GF-D8 (cell line): ENCODE results near the gene DNAJC4.
A peak's percentile ranks its signal among the peaks of the same experiment; 100 is the strongest.

Experiments used
- DNase-seq: peaks from one replicate; lab custom pipeline; 2025; lab: John Stamatoyannopoulos, UW

DNAJC4 gene

DNA sequence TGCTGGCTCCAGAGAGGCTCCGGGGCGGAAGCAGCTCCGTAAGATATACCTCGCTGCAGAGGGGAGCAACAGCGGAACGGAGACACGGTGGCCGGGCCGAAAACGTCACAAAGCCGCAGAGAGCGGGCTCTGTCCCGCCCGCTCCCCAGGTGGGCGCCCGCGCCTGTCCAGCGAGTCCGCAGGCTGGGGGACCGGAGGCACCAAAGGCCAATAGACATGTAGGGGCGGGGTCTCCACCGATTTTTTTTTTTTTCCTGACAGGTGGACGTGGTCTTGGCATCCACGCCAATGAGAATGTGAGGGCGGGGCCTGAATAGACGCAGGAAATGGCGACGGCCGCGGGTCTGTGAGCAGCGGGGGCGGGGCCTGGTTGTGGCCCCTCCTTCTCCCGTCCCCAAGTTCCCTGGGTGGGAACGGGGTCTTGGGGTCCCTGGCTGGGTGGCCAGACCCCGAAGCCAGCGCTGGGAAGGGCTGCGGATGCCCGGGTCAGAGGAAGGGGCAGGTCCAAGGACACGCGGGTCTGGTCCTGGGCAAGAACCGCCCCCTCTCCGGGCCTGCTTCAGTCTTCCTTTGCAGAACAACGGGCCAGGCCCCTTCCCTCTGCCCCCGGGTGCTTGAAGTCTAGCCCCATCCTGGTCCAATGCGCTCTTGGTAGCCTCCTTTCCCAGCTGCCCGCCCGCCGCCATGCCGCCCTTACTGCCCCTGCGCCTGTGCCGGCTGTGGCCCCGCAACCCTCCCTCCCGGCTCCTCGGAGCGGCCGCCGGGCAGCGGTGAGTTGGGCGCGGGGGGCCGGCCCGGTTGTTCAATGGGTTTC lies at the start of gene DNAJC4:
Gene DNAJC4, plus strand, starts transcription at position 378 of the 814 bp plus-strand sequence. Its CDS starts 307 bp downstream, at position 685.
- no peak for DNase-seq

DNA sequence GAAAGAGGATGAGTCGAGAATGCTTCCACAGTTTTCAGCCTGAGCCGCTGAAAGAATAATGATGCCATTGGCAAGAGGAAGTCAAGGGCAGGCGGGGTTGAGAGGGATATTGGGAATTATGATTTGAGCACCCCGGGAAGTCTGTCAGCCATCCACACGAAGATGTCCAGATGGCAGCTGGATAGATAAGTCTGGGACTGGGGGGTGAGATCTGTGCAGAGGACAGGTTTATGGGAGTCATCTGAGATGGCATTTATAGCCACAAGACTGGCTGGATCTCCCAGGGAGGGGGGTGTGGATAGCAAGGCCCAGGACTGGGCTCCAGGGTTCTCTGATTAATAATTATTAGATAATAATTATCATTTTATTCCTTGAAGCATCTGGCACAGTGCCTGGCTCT lies 49.5 kb upstream of the DNAJC4 start:
- DNase-seq: no peak

DNA sequence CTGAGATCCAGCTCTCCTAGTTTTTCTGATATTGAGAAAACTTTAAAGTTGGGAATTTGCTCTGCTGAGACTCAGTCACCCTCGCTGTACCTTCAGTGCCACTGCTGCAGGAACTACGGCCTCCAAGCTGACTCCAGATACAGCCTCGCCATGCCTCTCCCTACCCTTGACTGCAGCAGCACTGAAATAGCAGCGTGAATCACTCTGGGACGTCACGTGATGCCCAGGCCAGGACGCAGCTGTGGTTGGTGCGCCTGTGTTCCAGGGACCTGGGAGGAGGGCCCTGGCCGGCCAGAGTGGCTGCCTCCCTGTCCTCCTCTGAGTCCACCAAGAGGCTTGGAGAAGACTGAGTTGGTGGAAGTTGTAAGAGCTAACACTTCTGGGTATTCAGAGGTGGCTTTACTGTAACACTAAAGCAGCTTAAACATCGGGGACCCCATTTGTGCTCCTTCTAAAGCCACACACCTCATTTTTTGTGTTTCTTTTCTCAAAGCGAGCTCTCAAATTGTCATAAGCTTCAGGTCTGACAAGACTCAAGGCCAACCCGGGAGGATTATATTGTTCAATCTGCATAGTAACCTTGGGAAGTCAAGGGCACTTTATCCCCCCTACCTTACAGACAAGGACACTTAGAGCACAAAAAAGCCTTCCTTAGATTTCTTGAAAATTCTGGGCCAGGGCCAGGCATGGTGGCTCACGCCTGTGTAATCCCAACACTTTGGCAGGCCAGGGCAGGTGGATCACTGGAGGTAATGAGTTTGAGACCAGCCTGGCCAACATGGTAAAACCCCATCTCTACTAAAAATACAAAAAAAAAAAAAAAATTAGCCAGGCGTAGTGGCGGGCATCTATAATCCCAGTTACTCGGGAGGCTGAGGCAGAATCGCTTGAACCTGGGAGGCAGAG lies 48.6 kb upstream of the DNAJC4 start:
- peak; percentile 58 for DNase-seq

GRCh38 chr11:64183890-64184289 lies 46.5 kb upstream of the DNAJC4 start:
- no peak for DNase-seq

DNA sequence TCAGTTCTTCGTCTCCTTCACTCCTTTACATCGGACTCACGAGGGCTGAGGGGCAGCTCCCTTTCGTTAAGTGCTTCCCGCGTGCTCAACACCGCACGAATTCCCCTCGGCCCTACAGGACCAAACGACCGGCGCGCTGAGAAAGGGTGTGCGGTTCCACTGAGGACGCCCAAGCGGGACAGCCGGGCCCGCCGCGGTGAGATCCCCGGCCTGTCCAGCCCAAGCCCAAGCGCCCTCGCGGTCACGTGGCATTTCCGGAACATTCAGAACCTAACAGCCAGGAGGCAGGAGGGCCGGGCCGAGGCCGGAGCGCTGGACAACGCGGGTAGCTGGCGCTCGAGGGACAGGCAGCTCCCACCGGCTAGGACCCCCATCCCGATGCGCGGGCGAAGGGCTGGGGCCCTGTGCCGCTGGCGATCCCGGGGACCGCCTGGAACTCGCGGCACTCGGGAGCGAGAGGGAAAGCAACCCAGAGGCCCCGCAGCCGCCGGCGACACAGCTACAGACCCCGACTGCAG lies 45.1 kb upstream of the DNAJC4 start:
- DNase-seq: peak; percentile 41

- peak; percentile 99 for DNase-seq
Measured at GRCh38 chr11:64185693-64186491, 44.5 kb upstream of the DNAJC4 start, which contains the start of gene STIP1. Gene STIP1 (plus strand): TSS chr11:64186171. CDS start chr11:64186262, 91 bp downstream.

DNA sequence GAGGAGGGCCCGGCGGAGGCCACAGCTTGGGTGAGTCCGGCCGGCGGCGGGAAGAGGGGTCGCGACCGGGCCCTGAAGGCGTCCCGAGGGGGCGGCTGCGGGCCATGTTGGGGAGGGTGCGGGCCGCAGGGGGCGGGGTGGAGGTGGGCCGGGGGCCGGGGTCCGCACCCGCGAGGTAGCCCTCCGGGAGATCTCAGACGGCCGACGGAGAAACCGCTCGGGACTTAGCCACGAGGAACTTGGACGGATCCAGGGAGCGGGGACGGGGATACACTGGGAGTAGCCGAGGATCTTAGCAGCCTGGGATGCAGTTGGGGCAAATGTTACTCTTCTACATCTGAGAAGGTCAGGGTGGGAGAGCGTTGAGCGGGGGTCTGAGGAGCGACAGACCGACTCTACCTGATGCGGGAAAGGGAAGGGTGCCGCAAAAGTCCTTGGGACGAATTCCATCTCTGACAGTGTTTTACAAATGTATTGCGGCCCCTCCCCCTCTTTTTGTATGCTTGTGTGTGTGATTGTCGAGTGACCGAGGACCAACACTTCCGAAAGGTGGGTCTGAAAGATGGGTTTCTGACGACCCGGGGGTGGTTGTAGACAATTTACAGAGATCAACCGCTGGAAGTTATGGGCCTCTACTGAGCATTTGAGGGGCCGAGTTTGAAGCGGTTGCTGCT lies 43.7 kb upstream of the DNAJC4 start:
- no peak for DNase-seq

DNA sequence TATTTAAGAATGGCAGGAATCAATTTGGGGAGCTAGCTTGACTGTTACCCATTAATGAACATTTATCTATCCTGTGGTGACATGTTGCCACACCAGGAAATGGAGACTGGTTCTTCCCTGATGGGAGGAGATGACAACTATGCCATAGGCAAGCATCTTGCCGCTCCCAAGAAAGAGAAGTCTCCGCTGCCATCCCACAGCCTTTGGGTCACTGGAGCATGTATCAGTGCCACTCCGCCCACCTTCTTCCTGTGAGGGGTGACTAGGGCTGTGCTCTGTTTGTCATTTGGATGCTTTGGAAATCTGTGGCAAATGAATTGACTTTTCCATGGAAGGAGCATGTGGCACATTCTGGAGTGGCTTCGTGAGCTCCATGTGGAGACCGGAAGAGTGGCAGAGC lies 37.9 kb upstream of the DNAJC4 start:
- DNase-seq: no peak

GRCh38 chr11:64196626-64197025 lies 33.7 kb upstream of the DNAJC4 start:
- no peak for DNase-seq

GRCh38 chr11:64198511-64198910 lies 31.8 kb upstream of the DNAJC4 start:
- DNase-seq: no peak

DNA sequence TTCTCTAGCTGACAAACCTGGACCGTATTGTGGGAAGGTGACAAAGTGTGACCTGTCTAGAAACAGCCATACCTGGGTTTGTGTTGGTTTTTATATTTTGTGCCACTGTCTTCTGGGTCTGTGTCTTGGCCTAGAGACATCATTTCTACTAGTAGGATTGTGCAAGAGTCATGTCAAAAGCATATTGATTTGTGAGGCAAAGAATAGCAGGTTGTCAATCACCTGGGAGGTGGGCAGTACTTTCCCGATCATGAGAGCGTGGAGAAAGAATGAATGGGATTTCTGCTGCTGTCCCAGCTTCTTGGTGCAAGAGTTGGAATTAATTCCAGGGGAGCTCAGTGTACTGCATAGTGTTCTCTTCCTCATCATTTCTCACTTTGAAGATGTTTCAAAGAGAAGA lies 28.8 kb upstream of the DNAJC4 start:
- no peak for DNase-seq

DNA sequence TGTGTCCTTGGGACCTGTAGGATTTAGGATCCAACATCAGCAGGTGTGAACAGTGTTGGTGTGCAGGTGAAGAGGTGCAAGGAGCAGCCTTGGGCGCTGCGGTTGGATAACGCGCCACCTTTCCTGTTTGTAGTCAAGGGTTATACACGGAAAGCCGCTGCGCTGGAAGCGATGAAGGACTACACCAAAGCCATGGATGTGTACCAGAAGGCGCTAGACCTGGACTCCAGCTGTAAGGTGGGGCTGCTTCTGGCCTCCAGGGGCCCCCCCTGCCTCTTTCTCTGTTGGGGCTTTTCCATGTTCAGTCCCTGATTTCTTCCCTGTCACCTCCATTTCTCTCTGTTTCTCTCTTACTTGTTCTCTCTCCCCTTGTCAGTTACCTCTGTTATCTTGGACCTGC lies 27.4 kb upstream of the DNAJC4 start:
- no peak for DNase-seq

DNA sequence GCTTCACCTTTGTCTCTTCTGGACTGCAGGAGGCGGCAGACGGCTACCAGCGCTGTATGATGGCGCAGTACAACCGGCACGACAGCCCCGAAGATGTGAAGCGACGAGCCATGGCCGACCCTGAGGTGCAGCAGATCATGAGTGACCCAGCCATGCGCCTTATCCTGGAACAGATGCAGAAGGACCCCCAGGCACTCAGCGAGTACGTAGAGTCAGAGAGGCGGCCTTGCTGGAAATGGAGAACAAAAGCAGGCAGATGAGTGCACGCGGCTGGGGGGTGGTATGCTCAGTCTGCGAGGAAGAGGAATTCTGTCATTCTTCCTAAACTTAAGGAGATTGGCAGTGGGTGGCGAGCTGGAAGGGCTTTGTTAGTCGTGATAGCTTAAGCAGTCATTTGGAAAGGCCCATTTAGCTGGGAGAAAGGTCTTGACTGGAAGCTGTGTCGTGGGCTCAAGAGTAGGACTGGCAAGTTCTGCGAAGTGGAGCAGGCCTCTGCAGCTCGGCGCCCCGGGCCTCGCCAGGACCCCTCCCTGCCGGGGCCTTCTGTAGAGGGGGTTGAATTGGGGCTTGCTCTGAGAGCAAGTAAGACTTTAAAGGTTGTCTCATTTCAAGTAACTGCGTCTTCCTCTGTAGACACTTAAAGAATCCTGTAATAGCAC lies 26.8 kb upstream of the DNAJC4 start:
- DNase-seq: no peak

- DNase-seq: no peak
Measured at GRCh38 chr11:64204080-64204440, 26.3 kb upstream of the DNAJC4 start.

DNA sequence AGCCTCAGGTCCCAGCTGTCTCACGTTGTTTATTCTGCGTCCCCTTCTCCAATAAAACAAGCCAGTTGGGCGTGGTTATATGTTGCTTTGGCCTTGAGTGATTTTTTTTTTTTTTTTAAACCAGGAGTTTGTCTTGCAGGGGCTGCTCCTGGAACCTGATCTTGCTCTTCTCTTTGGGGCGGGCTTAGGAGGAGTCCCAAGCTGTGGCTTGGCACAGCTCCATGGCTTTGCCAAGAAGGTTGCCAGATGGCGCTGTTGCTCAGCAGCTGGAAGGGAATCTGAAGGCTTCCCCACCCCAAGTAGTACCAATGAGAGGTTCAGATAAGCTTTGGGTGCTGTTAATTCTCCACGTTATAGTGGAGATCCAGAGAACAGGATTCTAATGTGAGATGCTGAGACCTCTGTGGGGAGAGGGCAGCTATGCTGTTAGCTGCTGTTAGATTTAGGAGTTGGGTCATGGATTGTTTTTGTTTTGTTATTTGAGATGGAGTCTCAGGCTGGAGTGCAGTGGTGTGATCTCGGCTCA lies 25.8 kb upstream of the DNAJC4 start:
- peak; percentile 89 for DNase-seq

DNA sequence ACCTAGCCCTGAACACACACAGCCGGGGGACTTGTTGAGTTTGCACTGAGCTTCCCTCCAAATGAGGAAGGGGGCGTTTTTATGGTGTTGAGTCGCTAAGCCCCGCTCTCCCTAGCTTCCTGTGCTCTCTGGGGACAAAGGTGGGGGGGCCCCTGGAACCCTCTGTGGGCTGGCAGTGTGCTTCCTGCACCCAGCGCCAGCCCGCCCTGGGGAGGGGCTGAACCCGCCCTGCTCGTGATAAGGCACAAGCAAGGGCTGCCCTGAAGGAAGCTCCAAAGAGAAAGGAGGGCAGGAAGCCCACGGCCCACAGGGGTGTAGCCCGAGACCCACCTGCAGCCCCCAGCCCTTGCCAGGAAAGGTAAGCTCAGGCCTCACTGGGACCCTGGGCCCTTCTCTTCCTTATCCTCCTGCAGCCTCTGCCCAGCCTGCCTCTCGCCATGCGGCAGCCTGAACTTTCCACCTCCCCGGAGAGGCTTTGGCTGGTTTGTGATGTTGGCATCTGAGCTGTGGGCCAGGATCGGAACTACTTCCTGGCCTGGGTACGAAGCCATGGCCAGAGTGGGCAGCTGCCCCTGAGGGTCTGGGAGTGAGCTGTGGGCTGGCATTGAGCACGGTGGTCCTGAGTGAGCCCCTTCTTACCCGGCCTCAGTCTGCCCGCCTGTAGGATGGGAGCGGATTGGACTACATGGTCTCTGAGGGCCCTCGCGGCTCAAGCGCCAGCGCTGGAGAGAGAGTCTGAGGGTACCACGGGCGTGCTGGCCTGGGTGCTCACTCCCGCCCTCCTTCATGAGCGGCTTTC lies 23.7 kb upstream of the DNAJC4 start, which contains the start of gene FERMT3:
Gene FERMT3, plus strand, starts transcription at position 265 of the 799 bp plus-strand sequence. CDS start 644 bp downstream, outside the sequence.
- peak; percentile 95 for DNase-seq

DNA sequence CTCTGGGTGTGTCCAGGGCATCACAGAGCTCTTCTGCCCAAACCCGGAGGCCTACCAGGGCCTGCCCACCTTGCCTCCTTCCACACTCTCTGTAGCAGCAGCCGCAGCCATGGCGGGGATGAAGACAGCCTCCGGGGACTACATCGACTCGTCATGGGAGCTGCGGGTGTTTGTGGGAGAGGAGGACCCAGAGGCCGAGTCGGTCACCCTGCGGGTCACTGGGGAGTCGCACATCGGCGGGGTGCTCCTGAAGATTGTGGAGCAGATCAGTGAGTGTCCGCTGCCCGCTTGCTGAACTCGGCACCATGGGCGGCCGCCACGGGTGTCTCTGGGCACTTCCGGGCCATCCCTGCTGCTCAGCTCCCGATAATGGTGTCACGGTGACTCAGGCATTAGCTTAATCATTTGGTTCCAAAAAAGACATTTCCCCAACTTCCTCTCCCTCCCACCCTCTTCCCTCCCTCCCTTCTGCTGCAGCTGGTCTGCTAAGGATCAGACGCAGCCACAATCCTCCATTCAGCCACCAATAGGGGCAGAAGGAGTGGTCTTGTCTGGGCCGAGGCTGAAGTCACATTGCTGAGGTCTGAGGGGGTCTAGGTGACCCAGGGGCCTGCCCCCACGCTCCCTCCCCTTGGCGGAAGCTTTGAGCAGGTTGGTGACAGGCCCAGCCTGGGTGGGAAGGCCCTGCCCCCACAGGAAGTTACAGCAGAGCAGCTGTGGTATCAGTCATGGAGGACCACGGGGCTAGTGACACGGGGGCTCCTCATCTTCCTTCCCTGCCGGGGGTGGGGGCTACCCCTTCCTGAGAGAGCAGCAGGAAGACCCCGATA lies 22.9 kb upstream of the DNAJC4 start:
- peak; percentile 85 for DNase-seq

GRCh38 chr11:64208086-64208795 lies 22.1 kb upstream of the DNAJC4 start:
- no peak for DNase-seq
